Measurements from ENCODE around the gene SFRP4. TPM values are rescaled to one million over a fixed set of nuclear protein-coding genes. Genes with fewer than 3 reads are reported as not detected.

Gene SFRP4
- total and polyA plus RNA-seq, 2 donors (not counting 3 experiments of a cell fraction or from before 2014, with no cell fraction given): not detected

DNA sequence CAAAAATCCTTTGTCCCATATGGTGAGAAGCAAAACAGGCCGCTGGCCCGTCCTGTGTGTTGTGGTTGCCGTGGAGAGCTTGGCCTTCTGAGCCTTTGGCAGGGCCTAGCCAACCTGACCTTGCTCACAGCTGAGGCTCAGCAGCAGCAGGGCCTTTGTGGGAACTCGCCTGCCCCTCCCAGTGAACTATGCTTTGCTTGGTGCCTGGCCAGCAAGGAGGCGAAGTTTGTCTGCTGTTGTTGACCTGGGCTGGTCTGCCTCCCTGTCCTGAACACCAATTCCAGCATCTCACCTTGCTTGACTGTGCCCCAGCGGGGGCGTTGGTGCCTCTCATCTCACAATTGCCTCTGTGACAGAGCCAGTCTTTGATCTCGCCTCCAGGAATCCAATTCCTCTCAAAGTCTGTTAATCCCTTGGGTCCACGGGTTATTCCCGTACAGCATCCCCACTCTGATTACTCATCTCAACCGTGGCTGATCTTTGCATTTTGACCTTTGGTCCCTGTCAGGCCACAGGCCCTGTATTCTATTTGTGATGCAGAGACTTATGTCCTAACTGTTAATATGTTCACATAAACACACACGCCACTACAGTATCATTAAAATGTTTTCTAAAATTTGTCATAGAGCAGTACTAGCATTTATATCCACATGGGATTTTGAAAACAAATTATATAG, 26.5 kb upstream of the SFRP4 start:
- POLR2A ChIA-PET: no interaction called here
- CTCF ChIA-PET: interaction anchor here (1.0 kb wide), 1 partner anchor 26 kb away, joined by 3 read pairs; no protein-coding TSS in a partner anchor
- H3K79me2 ChIP-seq (ENCODE audit: control insufficient read depth, insufficient read depth, low read length): no peaks in the 10 kb centered on the region

DNA sequence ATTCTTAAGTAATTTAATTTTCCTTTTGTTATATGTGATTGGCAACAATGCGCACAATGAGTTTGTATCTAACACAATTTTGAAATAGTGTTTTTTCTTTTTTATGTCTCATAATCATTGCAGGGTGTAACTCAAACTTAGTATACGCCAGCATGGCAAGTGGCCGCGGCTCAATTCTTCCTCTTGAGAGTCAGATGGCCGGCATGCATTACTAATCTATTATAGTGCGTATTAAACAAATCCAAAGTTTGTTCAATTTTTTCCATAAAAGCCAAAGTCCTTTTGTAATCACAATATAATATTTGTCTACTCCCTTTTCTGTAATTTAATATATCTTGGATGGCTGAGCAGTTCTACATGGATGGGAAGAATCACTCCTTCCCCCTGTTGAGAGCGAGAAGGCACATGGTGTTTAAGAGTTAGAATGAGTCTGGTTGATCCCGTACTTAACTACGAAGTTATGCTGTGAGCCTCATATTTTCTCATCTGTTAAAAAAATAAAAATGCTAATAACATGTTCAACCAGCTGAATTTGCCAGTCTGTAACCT, 16.5 kb upstream of the SFRP4 start:
- H3K27me3 ChIP-seq (ENCODE audit: control insufficient read depth in 2 of 2, insufficient read depth in 2 of 2, low read length in 2 of 2): no peaks in the 10 kb centered on the region
- intact Hi-C loops (cut with micrococcal nuclease): no loop called here
- no peak for DNase-seq (ENCODE audit: low read depth, low spot score)
- no peaks in the 10 kb centered on the region for H3K9me1 ChIP-seq (replicated peaks; ENCODE audit: control insufficient read depth, extremely low read depth, insufficient read depth, low read length)
- TF ChIP-seq POLR2A (IDR thresholded peaks at IDR 0.05; ENCODE audit: low read depth, low read length) (no peak), GATA2 (IDR thresholded peaks at IDR 0.05; ENCODE audit: insufficient read depth, insufficient read length, low read depth, low read length) (no peak), JUN (IDR thresholded peaks at IDR 0.05; ENCODE audit: borderline replicate concordance, insufficient read depth, insufficient read length, low read depth) (no peak), POLR2AphosphoS5 (IDR thresholded peaks at IDR 0.05; ENCODE audit: insufficient read depth, low read depth, low read length) (no peak), FOS (IDR thresholded peaks at IDR 0.05; ENCODE audit: borderline replicate concordance, insufficient read depth, low read length) (no peak), MYC (IDR thresholded peaks at IDR 0.05; ENCODE audit: low read depth, low read length) (no peak), EZH2 (IDR thresholded peaks at IDR 0.05; ENCODE audit: borderline replicate concordance, low read depth, low read length, severe bottlenecking) (no peak)
- TF ChIP-seq, protein P1, sequence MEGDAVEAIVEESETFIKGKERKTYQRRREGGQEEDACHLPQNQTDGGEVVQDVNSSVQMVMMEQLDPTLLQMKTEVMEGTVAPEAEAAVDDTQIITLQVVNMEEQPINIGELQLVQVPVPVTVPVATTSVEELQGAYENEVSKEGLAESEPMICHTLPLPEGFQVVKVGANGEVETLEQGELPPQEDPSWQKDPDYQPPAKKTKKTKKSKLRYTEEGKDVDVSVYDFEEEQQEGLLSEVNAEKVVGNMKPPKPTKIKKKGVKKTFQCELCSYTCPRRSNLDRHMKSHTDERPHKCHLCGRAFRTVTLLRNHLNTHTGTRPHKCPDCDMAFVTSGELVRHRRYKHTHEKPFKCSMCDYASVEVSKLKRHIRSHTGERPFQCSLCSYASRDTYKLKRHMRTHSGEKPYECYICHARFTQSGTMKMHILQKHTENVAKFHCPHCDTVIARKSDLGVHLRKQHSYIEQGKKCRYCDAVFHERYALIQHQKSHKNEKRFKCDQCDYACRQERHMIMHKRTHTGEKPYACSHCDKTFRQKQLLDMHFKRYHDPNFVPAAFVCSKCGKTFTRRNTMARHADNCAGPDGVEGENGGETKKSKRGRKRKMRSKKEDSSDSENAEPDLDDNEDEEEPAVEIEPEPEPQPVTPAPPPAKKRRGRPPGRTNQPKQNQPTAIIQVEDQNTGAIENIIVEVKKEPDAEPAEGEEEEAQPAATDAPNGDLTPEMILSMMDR (IDR thresholded peaks at IDR 0.05; ENCODE audit: extremely low read depth in 1 of 2, insufficient read depth in 1 of 2, low read depth in 1 of 2, low read length in 2 of 2): no peak
- TF ChIP-seq, protein P2, sequence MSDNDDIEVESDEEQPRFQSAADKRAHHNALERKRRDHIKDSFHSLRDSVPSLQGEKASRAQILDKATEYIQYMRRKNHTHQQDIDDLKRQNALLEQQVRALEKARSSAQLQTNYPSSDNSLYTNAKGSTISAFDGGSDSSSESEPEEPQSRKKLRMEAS (IDR thresholded peaks at IDR 0.05; ENCODE audit: insufficient read depth, insufficient read length): no peak
- no peak overlapping the region for H3K4me2 ChIP-seq (ENCODE audit: insufficient read depth, low read length)
- H3K9ac ChIP-seq (replicated peaks; ENCODE audit: extremely low read depth, insufficient read depth, low read length): no peak overlapping the region
- no peaks in the 10 kb centered on the region for H3K9me3 ChIP-seq (replicated peaks; ENCODE audit: control insufficient read depth, insufficient read depth, low read length)
- no peaks in the 10 kb centered on the region for H3K79me2 ChIP-seq (ENCODE audit: control insufficient read depth, insufficient read depth, low read length)
- no peak overlapping the region for H2AFZ ChIP-seq (ENCODE audit: low read depth, low read length)
- no peaks in the 10 kb centered on the region for H3K36me3 ChIP-seq (ENCODE audit: control insufficient read depth in 2 of 2, extremely low read depth in 1 of 2, insufficient read depth in 2 of 2, low read length in 2 of 2)
- ChIA-PET POLR2A (no interaction called here), CTCF (interaction anchor here (0.8 to 1.7 kb wide), 2 partner anchors 16 to 31 kb away, joined by 5 to 6 read pairs; partner anchors contain the start of gene SFRP4)
- no peaks in the 10 kb centered on the region for H4K20me1 ChIP-seq (replicated peaks; ENCODE audit: control insufficient read depth, extremely low read depth, insufficient read depth, low read length)
- no peak overlapping the region for H3K4me3 ChIP-seq (replicated peaks in 1 of 3; ENCODE audit: insufficient read depth in 1 of 3, low read depth in 1 of 3, low read length in 3 of 3)
- no TSS peak for BruUV-seq (replicated peaks)
- H3K27ac ChIP-seq (ENCODE audit: insufficient read depth, low read depth, low read length): no peak overlapping the region
- FAIRE-seq: no peak
- no peaks in the 10 kb centered on the region for H3K4me1 ChIP-seq (ENCODE audit: control insufficient read depth, extremely low read depth, insufficient read depth, low read length)
- dilution Hi-C loops (cut with MboI; ENCODE audit: extremely low pct_ligation_motif_present, low sequenced_read_pairs): no loop called here

More for the DNA sequence above, 26.5 kb upstream of the SFRP4 start:
- FAIRE-seq: no peak
- TF ChIP-seq, protein P1 (IDR thresholded peaks at IDR 0.05; ENCODE audit: extremely low read depth in 1 of 2, insufficient read depth in 1 of 2, low read depth in 1 of 2, low read length in 2 of 2): no peak
- TF ChIP-seq EZH2 (IDR thresholded peaks at IDR 0.05; ENCODE audit: borderline replicate concordance, low read depth, low read length, severe bottlenecking): no peak
- Histone ChIP-seq H3K4me3 (replicated peaks in 1 of 3; ENCODE audit: insufficient read depth in 1 of 3, low read depth in 1 of 3, low read length in 3 of 3) (no peak overlapping the region), H3K9me1 (replicated peaks; ENCODE audit: control insufficient read depth, extremely low read depth, insufficient read depth, low read length) (no peaks in the 10 kb centered on the region), H3K9me3 (replicated peaks; ENCODE audit: control insufficient read depth, insufficient read depth, low read length) (no peaks in the 10 kb centered on the region), H3K4me2 (ENCODE audit: insufficient read depth, low read length) (no peak overlapping the region), H3K9ac (replicated peaks; ENCODE audit: extremely low read depth, insufficient read depth, low read length) (no peak overlapping the region), H2AFZ (ENCODE audit: low read depth, low read length) (no peak overlapping the region), H3K27ac (ENCODE audit: insufficient read depth, low read depth, low read length) (no peak overlapping the region), H4K20me1 (replicated peaks; ENCODE audit: control insufficient read depth, extremely low read depth, insufficient read depth, low read length) (no peaks in the 10 kb centered on the region), H3K4me1 (ENCODE audit: control insufficient read depth, extremely low read depth, insufficient read depth, low read length) (no peaks in the 10 kb centered on the region), H3K36me3 (ENCODE audit: control insufficient read depth in 2 of 2, extremely low read depth in 1 of 2, insufficient read depth in 2 of 2, low read length in 2 of 2) (no peaks in the 10 kb centered on the region), H3K27me3 (ENCODE audit: control insufficient read depth in 2 of 2, insufficient read depth in 2 of 2, low read length in 2 of 2) (no peaks in the 10 kb centered on the region)
- dilution Hi-C loops (cut with MboI; ENCODE audit: extremely low pct_ligation_motif_present, low sequenced_read_pairs): no loop called here
- no peak for DNase-seq (ENCODE audit: low read depth, low spot score)
- intact Hi-C loops (cut with micrococcal nuclease): no loop called here
- no TSS peak for BruUV-seq (replicated peaks)
